ENCODE data around the gene TAS2R16.

GRCh38 chr7:122995600-122995999, at the start of gene TAS2R16:
- TF ChIP-seq POLR2AphosphoS5 (IDR thresholded peaks at IDR 0.05) (no peak), POLR2A (IDR thresholded peaks at IDR 0.05) (no peak), CTCF (IDR thresholded peaks at IDR 0.05) (no peak)
